ENCODE data around the gene LYPD4.
"Not testable (repeated sequence)": the region's sequence is repeated elsewhere in the genome, so short reads cannot be mapped to it uniquely, and the experiment has no call there.

The LYPD4 gene, protein sequence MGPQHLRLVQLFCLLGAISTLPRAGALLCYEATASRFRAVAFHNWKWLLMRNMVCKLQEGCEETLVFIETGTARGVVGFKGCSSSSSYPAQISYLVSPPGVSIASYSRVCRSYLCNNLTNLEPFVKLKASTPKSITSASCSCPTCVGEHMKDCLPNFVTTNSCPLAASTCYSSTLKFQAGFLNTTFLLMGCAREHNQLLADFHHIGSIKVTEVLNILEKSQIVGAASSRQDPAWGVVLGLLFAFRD

DNA sequence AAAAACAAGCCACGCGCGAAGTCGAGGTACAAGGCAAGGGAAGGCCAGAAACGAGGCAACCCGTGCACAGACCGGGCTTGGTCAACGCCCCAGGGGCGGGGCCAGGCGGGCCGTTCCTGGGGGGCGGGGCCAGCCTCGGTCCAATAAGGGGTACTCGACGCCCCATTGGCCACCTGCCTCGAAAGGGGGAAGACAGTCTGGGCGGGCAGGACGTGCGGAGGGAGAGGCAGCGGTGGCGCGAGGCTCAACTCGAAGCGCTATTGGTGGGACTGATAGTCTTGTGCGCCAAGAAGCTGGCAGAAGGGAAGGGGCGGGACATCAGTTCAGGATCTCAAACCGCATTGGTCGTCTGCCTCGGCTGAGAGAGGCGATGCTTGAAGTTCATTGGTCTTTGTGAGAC is at the start of gene LYPD4:
TSS of gene LYPD4 (minus strand) at position 83 of the 400 bp plus-strand sequence. CDS start 5,398 bp downstream, outside the sequence.
- DNase-seq, result no peak

GRCh38 chr19:41893899-41894298 is 49.4 kb upstream of the LYPD4 start:
- no peak for DNase-seq

DNA sequence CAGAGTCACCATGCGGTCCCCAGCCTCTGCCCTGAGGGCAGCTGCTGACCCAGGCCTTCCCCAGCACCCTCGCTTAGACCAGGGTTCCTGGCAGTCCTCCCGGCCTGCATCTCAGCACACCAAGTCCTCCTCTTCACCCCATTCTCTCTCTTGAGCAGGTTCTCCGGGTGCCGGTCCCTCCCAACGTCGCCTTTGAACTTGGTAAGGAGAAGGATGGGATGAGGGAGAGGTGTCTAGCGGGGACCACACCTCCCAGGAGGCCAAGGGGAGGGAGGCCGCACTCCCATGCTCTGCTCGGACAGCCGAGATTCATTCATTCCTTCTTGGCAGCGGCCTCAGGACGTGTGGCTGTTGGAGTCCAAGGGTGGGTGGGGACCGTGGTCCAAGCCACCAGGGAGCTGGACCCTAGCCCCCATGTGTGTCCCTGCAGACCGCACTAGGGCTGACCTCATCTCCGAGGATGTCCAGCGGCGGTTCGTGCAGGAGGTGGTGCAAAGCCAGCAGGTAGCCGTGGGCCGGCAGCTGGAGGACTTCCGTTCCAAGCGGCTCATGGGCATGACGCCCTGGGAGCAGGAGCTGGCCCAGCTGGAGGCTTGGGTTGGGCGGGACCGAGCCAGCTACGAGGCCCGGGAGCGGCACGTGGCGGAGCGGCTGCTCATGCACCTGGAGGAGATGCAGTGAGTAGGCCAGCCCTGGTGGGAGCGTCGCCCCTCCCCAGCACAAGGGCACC is 47.9 kb upstream of the LYPD4 start:
- DNase-seq, result no peak

- DNase-seq, result no peak
Measured at GRCh38 chr19:41890936-41891335, 46.5 kb upstream of the LYPD4 start.

DNA sequence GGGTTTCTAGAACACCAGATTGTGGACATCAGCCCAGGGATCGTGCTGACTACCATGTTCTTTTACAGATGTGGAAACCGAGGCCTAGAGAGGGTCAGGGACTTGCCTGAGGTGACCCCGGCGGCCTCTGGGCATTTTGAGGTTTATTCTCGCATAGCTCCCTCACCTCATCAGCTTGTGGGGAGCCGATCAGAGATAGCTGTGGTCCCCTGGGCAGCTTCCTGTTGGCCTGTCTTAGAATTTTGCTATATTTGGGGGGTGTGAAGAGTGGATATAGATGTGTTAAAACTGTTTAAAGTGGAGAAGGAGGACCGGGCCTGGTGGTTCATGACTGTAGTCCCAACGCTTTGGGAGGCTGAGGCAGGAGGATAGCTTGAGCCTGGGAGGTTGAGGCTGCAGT is 45.4 kb upstream of the LYPD4 start:
- DNase-seq, result no peak

GRCh38 chr19:41888926-41889325 is 44.4 kb upstream of the LYPD4 start:
- no peak for DNase-seq

GRCh38 chr19:41887711-41888382 is 43.4 kb upstream of the LYPD4 start:
- peak; percentile 93 for DNase-seq

GRCh38 chr19:41886761-41887710 is 42.6 kb upstream of the LYPD4 start:
- DNase-seq, result peak; percentile 87

GRCh38 chr19:41883821-41884733 is 39.6 kb upstream of the LYPD4 start:
- DNase-seq, result peak; percentile 92

DNA sequence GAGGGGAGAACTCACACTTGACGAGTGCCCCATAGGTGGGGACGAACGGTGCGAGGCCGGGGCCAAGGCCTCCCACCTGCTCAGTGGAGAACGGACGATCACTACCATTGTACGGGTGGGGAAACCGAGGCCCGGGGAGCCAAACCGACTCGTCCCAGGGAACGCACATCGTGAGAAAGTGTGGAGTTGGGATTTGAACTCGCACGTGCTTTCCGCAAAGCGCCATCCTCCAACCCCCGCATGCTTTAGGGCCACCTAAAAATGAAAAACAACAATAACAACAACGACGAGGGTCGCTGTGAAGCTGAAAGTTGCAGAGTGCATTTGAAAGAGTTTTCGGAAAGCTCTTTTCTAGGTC is 39.0 kb upstream of the LYPD4 start:
- DNase-seq, result no peak

DNA sequence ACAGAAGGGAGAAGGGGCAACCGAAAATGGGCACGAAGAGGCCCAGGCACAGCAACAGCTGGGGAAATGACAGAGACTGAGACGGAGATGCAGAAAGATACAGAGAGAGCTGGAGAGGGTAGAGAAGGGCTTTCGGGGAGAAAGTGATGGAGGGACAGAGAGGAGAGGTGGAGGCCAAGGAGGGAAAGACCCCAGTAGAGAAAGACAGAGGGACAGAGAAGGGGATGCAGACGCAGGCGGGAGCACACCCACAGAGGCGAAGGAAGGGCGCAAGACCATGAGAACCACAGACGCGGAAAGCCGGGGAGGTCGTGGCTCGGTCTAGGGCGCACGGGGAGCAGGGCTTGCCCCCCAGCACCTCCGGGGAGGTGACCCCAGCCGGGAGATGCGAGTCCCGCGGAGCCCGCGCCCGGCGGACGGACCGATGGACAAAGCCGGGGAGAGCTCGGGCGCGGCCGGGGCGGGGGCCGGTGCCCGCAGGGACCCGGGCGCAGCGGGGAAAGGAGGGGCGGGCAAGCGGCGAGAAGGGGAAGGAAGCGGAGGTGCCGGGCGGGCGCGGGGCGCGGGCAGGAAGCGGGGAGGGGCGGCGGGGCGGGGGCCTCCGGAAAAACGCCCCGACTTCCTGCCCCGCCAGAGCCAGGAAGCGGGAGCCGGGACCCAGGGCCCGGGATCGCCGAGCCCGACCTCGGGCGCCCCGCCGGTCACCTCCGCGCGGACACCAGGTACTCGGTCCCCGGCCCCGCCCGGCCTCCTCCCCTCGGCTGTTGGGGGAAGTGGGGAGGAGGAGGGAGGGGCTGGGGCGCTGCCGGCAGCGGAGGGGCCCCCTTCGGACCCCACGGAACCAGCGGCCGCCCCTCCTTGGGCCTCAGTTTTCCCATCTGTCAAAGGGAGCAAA is 38.3 kb upstream of the LYPD4 start, which contains the start of gene ARHGEF1:
TSS of gene ARHGEF1 (plus strand) at position 617 of the 895 bp plus-strand sequence. CDS start 4,899 bp downstream, outside the sequence.
- peak; percentile 69 for DNase-seq

DNA sequence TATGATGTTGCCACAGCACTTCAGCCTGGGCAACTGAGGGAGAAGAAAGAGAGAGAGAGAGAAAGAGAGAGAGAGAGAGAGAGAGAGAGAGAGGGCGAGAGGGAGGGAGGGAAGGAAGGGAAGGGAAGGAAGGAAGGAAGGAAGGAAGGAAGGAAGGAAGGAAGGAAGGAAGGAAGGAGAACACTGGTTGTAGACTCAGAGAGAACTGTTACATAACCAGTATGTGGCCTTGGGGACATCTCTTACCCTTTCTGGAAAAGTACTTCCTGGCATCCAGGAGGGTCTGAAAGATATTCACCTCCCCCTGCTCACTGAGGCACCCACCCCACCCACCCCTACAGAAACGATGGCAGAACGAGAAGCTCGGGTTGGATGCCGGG is 35.8 kb upstream of the LYPD4 start:
- DNase-seq, result no peak

GRCh38 chr19:41879670-41880328 is 35.3 kb upstream of the LYPD4 start:
- DNase-seq, result no peak

DNA sequence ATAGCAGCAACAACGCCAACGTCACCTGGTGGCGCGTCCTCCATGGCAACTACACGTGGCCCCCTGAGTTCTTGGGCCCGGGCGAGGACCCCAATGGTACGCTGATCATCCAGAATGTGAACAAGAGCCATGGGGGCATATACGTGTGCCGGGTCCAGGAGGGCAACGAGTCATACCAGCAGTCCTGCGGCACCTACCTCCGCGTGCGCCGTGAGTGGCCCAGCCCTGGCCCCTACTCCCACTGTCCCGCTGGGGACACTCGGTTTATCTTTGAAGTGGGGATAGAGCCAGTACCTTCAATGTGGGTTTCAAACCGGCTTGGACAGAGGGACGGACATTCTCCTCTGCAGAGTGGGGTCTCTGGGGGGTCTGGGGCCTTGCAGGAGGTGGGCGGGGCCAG is 34.6 kb upstream of the LYPD4 start:
- DNase-seq, result no peak

- no peak for DNase-seq
Measured at GRCh38 chr19:41877916-41878905, 33.7 kb upstream of the LYPD4 start.

DNA sequence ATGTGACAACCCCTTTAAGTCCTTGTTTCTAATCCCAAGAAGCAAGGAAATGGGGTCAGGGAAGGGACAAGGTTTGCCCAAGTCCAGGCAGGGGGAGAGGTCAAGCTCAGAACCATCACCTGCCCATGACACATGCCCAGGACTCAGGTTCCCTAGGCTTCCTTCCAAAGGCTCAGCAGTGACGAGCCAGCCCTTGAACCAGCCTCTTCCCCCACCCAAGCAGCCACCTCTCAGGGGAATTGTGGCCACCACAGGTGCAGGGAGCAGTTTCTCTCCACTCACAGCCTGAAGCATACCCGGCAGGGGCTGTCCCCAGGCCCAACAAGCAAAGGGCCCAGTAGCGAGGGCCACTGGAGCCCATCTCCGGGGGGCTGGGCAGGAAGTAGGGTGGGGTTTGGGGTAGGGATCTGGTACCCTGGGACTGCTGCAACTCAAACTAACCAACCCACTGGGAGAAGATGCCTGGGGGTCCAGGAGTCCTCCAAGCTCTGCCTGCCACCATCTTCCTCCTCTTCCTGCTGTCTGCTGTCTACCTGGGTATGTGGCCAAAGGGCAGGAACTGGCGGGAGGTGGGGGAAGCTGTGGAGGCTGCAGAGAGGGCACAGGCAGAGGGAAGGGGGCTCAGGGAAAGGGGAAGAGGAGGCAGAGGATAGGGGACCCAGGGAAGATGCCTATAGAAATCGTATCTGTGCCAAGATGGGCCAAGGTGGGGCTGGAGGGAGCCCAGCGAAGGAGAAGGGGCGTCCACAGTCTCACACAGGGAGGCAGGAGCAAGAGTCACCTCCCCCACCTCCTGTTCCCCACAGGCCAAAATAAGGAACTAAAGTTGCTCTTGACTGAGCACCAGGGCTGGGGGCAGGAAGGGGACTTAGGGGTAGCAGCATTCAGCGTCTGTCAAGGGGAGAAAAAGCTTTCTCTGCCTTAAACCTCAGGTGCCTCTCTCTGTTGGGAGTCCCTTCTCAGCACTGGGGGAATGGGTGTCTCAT is 32.7 kb upstream of the LYPD4 start, which contains the start of gene CD79A:
TSS of gene CD79A (plus strand) at position 433 of the 986 bp plus-strand sequence. CDS start at position 459, 26 bp downstream.
- no peak for DNase-seq

GRCh38 chr19:41875973-41876372 is 31.5 kb upstream of the LYPD4 start:
- not testable (repeated sequence) for DNase-seq

All from activated gamma-delta T cell treated with Interleukin-2 at 50 U/mL for 16 hours (primary cell).